AG10803 (cell line): Measurements from ENCODE around the gene CYP1A1.

Source experiments
- DNase-seq: peaks from one replicate; pipeline ENCODE4 v3.0.0; 2010; ENCODE audit warnings: low read depth
- H3K4me3 ChIP-seq: 2 replicates; pipeline ENCODE4 v1.5.1; 2011; ENCODE audit warnings: mild to moderate bottlenecking, low read length, control low read depth
- CTCF ChIP-seq: conservative IDR thresholded peaks from 2 replicates; pipeline ENCODE4 v1.5.1; 2011; ENCODE audit warnings: mild to moderate bottlenecking, low read length, control low read depth, inconsistent platforms

The CYP1A1 gene

GRCh38 chr15:74712311-74712710 is 13.0 kb downstream of the CYP1A1 start:
- no peak for TF ChIP-seq CTCF
- no peak for DNase-seq
- H3K4me3 ChIP-seq, result no peak overlapping the region

- H3K4me3 ChIP-seq, result no peak overlapping the region
- TF ChIP-seq CTCF, result no peak
Observed at GRCh38 chr15:74710319-74711094, 14.8 kb downstream of the CYP1A1 start.

GRCh38 chr15:74709892-74710291 is 15.4 kb downstream of the CYP1A1 start:
- no peak for DNase-seq
- H3K4me3 ChIP-seq, result no peak overlapping the region
- TF ChIP-seq CTCF, result no peak

More at GRCh38 chr15:74710319-74711094, 14.8 kb downstream of the CYP1A1 start:
- DNase-seq, result no peak

GRCh38 chr15:74709011-74709410 is 16.3 kb downstream of the CYP1A1 start:
- no peak for TF ChIP-seq CTCF

GRCh38 chr15:74696808-74697207 is 28.5 kb downstream of the CYP1A1 start:
- H3K4me3 ChIP-seq, result no peak overlapping the region
- no peak for DNase-seq
- TF ChIP-seq CTCF, result no peak

More at GRCh38 chr15:74709011-74709410, 16.3 kb downstream of the CYP1A1 start:
- no peak overlapping the region for H3K4me3 ChIP-seq
- DNase-seq, result peak; percentile 15

GRCh38 chr15:74696398-74696729 is 29.0 kb downstream of the CYP1A1 start:
- no peak for TF ChIP-seq CTCF
- H3K4me3 ChIP-seq, result peak overlapping the region; percentile 95
- no peak for DNase-seq
